IPS-NIHi7 (cell line): Measurements from ENCODE around the gene KRT75.
"Not testable (repeated sequence)": the region's sequence is repeated elsewhere in the genome, so short reads cannot be mapped to it uniquely, and the experiment has no call there.

ENCODE experiments used
- DNase-seq: peaks from one replicate; pipeline ENCODE4 v3.0.0; 2012; ENCODE audit warnings: mixed read lengths; ENCODE audit errors: extremely low spot score

Gene KRT75

GRCh38 chr12:52416795-52417194 is 17.4 kb downstream of the KRT75 start:
- no peak for DNase-seq

- no peak for DNase-seq
Observed at GRCh38 chr12:52415870-52416750, 18.1 kb downstream of the KRT75 start.

- no peak for DNase-seq
Observed at GRCh38 chr12:52414936-52415335, 19.2 kb downstream of the KRT75 start.

DNA sequence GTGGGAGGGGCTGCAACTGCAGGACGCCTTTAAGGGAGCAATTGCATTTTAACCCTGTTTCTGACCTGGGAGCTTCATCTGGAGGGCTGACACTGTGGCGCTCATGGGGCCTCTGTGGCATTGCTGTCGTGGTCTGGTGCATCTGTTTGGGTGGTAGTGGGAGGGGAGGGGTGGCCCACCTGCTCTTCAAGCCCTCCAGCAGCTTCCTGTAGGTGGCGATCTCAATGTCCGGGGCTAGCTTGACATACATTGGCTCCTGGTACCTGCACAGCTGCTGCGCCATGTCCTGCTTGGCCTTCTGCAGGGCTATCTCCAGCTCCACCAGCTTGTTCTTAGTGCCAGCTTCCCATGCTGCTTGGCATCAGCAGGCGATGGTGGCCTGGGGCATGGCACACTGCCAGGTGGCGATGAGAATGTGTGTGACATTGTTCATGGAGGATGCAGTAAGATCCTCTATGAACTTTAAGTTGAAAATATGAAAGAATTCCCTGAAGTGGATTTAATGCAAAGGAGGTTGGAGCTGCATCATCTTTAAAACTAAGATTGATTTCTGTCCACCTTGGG is 20.3 kb downstream of the KRT75 start:
- peak; percentile 63 for DNase-seq

- DNase-seq = no peak
Observed at GRCh38 chr12:52413202-52413601, 21.0 kb downstream of the KRT75 start.

DNA sequence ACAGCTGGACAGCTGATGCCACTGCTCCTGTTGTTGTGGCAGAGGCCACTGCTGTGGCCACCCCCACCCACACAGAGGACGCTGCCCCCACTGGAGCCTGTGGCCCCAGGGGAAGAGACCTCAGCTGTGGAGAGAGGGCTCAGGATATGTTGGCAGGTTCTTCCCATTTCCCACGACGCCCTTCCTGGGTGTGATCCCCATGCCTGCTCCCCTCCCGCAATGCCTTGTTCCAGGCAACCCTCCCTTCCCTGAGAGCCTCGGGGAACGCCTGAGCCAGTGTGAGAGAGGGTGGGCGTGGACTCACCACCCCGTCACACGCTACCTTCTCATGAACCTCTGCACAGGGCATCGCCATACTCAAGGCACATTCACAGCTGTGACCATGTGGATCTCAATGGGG is 22.4 kb downstream of the KRT75 start:
- DNase-seq = no peak

DNA sequence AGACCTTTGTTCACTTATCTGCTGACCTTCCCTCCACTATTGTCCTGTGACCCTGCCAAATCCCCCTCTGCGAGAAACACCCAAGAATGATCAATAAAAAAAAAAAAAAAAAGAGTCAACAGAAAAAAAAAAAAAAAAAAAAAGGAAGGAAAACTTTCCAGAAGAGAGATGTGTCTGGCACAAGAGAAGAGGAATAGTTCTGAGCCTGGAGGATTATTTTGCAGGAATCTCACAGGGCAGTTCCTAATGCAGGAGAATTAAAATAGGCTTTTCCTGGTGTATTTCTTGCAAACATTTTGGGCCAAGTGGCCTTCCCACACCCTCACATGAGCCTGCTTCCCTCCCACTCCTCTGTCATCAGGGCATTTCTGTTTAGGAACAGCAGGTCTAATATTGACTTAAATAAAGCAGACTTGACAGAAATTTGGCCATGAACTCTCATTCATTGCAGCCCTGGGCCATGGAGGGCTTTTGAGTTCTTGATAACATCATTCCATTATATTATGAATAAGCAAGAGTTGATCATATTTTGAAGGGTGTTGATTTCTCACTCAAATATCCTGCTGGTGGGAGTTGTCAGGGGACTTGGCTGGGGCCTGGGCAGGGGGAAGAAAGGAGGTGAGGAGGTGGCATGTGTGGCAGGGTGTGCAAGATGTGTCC is 23.5 kb downstream of the KRT75 start:
- DNase-seq = not testable (repeated sequence)

- DNase-seq = no peak
Observed at GRCh38 chr12:52407918-52408317, 26.3 kb downstream of the KRT75 start.

DNA sequence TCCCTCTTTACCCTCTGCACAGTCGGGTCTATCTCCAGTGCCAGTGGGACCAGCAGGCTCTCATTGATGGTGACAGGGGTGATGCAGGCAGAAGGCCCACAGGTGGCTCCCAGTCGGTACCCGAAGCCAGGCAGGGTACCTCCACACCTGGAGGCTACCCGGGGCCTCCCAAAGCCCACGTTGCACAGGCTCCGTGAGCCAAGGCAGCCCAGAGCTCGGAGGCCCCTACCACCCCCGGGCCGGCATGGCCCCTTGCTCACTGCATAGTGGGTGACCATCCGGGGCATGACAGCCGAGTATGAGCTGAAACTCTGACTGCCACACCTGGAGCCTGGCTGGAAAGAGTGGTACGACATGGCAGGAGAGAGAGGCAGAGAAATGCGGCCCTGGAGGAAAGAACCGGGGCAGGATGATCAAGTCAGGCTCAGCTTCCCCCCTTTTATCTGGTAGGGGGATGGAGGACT is 28.2 kb downstream of the KRT75 start, which contains the start of gene KRT82:
Gene KRT82, minus strand, starts transcription at position 414 of the 464 bp plus-strand sequence. Its CDS starts 58 bp downstream, at position 356.
- DNase-seq = no peak

DNA sequence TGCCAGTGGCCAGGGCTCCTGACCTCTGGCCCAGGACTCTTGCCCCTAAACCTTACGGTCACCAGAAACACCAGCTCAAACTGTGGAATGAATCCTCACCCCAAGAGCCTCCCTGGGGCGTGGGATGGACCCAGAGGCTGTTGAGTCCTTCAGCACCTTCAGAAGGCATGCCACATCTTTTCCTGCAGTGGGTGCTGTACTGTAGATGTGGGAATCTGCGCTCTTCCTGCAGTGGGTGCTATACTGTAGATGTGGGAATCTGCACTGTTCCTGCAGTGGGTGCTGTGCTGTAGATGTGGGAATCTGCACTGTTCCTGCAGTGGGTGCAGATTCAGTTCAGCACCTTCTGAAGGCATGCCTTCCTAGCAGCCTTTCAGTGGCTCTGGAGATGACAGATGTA is 29.2 kb downstream of the KRT75 start:
- no peak for DNase-seq

DNA sequence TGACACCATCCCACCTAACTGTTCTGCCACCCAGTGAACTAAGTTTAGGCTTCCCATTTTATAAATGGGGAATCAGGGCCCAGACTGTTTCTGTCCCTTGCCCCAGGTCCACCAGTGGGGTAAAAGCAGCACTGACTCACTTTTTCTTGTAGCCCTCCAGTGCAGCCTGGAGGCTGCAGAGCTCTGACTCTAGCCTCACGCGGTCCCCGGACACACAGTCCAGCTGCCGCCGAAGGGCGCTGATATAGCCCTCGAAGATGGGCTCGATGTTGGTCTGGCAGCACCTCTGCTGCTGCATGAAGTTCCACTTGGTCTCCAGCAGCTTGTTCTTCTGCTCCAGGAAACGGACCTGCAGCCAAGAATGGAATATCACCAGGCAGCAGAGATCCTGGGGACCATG is 30.6 kb downstream of the KRT75 start:
- DNase-seq = no peak

DNA sequence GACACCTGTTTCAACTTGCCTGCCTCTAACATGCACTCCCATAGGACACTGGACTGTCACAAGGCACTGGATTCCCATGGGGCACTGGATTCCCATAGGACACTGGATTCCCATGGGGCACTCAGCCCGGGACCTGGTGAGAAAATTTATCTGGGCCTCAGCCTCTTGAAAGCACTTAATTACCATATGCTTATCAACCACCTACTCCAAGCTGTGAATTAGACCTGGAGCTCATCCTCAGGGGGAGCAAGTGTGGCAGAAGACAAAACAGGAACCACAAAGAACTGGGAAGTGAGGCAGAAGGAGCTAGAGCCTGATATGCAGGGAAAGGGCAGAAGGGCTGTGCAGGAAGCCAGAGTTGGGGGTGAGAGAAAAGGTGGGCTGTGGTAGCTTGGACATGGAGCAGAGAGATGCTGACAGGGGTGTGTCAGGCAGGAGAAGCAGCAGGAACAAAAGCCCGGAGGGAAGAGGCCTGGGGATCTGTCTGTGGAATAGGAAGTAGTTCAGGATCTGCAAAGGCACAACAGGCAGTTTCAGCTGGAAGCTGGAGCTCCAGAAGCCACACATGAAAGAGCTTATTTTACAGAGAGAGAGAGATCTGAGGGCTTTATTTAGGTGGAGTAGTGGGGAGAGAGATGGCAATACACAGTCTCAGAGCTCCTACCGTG is 31.2 kb downstream of the KRT75 start:
- DNase-seq = no peak

DNA sequence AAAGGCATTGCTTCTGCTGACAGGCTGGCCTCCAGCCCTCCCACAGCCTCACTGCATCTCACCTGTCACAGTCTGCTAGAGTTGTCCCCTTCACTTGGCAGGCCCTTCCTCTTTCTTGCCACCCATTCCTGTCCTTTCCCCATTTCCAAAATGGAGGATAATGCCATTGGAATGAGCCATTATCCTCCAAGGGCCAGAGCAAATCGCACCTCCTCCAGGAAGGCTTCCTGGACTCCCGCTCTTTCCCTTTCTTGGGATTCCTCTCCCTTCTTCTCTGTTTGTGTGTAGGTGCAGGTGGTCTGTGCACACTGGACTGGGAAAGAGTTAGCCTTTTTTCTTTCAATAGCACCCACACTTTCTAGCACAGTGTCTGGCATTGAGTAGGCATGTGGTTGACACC is 31.8 kb downstream of the KRT75 start:
- DNase-seq = no peak

GRCh38 chr12:52401926-52402325 is 32.2 kb downstream of the KRT75 start:
- DNase-seq = no peak

DNA sequence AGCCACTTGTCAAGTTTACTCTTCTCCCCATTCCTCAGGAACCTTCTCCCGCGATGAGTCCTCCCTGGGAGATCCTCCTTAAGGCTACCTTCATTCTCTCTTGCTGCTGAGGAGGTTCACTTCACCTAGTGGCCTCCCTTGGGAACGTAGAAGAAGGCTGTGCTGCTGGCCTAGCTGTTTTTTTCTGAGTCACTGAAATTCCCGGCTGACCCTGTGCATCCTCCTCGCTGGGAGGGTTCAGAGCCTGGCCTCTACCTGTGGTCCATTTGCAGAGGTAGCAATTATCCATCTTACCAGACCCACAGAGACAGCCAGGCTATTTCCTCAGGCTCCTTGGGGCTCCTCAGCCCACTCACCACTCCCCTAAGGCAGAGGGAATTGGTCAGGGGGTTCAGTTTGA is 32.6 kb downstream of the KRT75 start:
- no peak for DNase-seq

- DNase-seq = no peak
Observed at GRCh38 chr12:52400906-52401305, 33.3 kb downstream of the KRT75 start.

- DNase-seq = no peak
Observed at GRCh38 chr12:52399756-52400155, 34.4 kb downstream of the KRT75 start.

DNA sequence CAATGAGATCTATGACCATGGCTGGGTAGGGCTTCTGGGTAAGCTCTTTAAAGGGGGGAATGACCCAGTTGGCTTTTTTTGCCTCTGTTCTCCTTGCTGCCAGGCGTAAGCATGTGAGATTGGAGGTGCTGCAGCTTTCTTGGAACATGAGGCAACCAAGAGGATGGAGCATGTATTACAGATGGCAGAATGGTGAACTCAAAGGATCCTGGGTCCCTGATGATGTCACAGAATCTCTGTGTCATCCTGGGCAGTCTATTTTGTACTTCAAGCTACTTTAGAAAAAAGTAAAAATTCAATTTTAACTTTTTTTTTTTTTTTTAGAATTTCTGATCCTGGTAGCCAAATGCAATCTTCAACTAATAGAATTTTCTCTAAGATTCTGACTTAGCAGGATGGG is 36.0 kb downstream of the KRT75 start:
- DNase-seq = no peak

- DNase-seq = no peak
Observed at GRCh38 chr12:52396656-52397055, 37.5 kb downstream of the KRT75 start.

GRCh38 chr12:52395761-52396434 is 38.3 kb downstream of the KRT75 start:
- DNase-seq = peak; percentile 95

DNA sequence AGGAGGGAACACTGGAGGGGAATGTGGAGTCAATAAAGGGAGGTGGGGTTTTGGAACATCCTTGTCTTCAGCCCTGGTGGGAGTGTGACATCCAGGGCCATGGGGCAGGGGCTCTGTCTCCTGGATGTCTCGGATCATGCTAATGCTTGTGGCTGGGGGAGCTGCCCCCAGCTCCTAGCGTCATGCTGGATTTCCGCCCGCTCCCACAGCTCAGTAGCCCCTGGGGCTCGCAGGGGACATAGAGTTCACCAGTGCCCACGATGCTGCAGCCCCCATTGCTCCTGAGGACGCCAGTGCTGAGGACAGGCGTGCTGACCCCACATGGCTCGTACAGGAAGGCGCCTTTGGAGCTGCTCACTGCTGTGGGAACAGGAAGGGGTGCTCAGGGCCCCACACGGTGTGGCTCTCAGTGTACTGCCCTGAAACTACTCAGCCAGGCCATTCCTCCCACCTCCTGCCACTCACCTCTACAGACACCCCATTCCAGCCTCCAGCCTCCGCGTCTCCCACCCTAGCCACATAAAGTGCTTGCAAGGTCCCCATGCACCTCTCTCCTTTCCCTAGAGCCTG is 39.2 kb downstream of the KRT75 start:
- no peak for DNase-seq
